Ovary (tissue), 3 donors: ENCODE measurements around the gene DLK1.

Experiments
- EP300 ChIP-seq: sonication (generic); formaldehyde crosslinking; IDR thresholded peaks from one replicate; pipeline ENCODE4 v1.6.1; 2017; ENCODE audit warnings: antibody characterized with exemption
- POLR2A ChIP-seq: fragments of 450-650 bp; IDR thresholded peaks from one replicate; pipeline ENCODE4 v1.6.1; 2017; ENCODE audit warnings: antibody characterized with exemption, mild to moderate bottlenecking, moderate library complexity
- TF ChIP-seq, protein P1 (sequence below), 3 donors: fragments of 450-650 bp in 2 of 3; fragments of 200-600 bp in 1 of 3; IDR thresholded peaks; one replicate each; pipeline versions ENCODE4 v1.5.1 to v1.8.0; 2016 to 2022; ENCODE audit warnings: antibody characterized with exemption in 3 of 3, mild to moderate bottlenecking in 1 of 3
- donor health status: DM: no; HTN: no; CAD: no.

DNA sequence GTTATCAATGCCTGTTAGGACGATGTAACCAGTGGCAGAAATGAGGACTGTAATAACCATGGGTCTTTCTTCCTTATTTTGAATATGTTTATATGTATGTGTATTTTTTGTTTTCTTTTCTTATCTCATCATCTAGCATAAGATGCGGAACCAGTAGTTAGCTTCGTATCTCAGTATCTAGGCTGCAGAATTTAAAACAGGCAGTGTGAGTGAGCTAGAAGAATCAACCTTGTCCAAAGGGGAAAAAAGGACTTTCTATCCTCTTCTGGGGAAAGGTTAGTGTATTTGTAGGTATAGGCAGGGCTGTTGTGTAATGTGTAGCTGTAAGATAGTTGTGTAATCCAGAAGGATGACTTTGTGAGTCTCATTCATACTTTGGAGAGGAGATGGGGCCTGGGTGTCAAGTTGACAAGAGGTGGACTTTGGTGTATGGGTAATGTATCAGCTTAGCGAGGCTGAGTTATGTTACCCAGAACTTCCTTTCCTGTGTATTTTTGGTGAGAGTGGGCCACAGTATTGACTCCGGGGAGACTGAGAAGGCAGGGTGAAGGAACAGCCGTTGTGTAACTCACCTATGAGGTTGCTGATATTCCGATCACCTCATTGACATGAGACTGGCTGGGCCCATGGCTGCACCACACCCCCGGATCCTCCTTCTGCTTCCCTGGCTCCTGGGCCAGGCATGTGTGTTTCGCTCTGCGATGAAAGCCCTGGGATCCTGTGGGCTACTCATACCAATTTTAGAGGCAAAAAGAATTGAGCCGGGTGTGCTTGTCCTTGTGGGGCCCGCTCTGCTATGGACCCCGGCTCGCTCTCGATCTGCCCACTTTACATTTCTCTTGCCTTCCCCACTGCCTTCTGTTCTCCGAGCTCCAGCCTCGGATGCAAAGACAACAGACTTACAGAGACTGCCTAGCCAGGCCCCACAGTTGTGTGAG lies 24.3 kb downstream of the DLK1 start:
- TF ChIP-seq, protein P1, sequence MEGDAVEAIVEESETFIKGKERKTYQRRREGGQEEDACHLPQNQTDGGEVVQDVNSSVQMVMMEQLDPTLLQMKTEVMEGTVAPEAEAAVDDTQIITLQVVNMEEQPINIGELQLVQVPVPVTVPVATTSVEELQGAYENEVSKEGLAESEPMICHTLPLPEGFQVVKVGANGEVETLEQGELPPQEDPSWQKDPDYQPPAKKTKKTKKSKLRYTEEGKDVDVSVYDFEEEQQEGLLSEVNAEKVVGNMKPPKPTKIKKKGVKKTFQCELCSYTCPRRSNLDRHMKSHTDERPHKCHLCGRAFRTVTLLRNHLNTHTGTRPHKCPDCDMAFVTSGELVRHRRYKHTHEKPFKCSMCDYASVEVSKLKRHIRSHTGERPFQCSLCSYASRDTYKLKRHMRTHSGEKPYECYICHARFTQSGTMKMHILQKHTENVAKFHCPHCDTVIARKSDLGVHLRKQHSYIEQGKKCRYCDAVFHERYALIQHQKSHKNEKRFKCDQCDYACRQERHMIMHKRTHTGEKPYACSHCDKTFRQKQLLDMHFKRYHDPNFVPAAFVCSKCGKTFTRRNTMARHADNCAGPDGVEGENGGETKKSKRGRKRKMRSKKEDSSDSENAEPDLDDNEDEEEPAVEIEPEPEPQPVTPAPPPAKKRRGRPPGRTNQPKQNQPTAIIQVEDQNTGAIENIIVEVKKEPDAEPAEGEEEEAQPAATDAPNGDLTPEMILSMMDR (IDR thresholded peaks at IDR 0.05): no peak
- no peak for TF ChIP-seq EP300
- no peak for TF ChIP-seq POLR2A
